Measurements from ENCODE around the gene HMCN1. TPM values are rescaled to one million over a fixed set of nuclear protein-coding genes. Genes with fewer than 3 reads are reported as not detected.

The HMCN1 gene
- total RNA-seq, 1 donor from 2014 or later = 1.6 TPM

GRCh38 chr1:185926588-185926987 lies 192.4 kb downstream of the HMCN1 start:
- DNase-seq (ENCODE audit: low read depth) = no peak
- no peak for TF ChIP-seq CTCF (conservative IDR thresholded peaks at IDR 0.05; ENCODE audit: low read depth, low read length)
- H3K4me3 ChIP-seq (ENCODE audit: low read depth, low read length) = no peak overlapping the region

- no peak overlapping the region for H3K4me3 ChIP-seq (ENCODE audit: low read depth, low read length)
- no peak for DNase-seq (ENCODE audit: low read depth)
- TF ChIP-seq CTCF (conservative IDR thresholded peaks at IDR 0.05; ENCODE audit: low read depth, low read length) = no peak
These were observed 195.6 kb downstream of the HMCN1 start for GRCh38 chr1:185929776-185930175.

- no peak for DNase-seq (ENCODE audit: low read depth)
- H3K4me3 ChIP-seq (ENCODE audit: low read depth, low read length) = no peak overlapping the region
- no peak for TF ChIP-seq CTCF (conservative IDR thresholded peaks at IDR 0.05; ENCODE audit: low read depth, low read length)
These were observed 197.2 kb downstream of the HMCN1 start for GRCh38 chr1:185931438-185931837.

GRCh38 chr1:185933580-185933979 lies 199.4 kb downstream of the HMCN1 start:
- no peak for TF ChIP-seq CTCF (conservative IDR thresholded peaks at IDR 0.05; ENCODE audit: low read depth, low read length)
- DNase-seq (ENCODE audit: low read depth) = no peak
- H3K4me3 ChIP-seq (ENCODE audit: low read depth, low read length) = no peak overlapping the region

- peak; percentile 64 for DNase-seq (ENCODE audit: low read depth)
- TF ChIP-seq CTCF (conservative IDR thresholded peaks at IDR 0.05; ENCODE audit: low read depth, low read length) = no peak
- H3K4me3 ChIP-seq (ENCODE audit: low read depth, low read length) = peak overlapping the region; percentile 19
These were observed 200.4 kb downstream of the HMCN1 start for GRCh38 chr1:185934476-185935189.

GRCh38 chr1:185935360-185935759 lies 201.2 kb downstream of the HMCN1 start:
- TF ChIP-seq CTCF (conservative IDR thresholded peaks at IDR 0.05; ENCODE audit: low read depth, low read length) = no peak
- H3K4me3 ChIP-seq (ENCODE audit: low read depth, low read length) = no peak overlapping the region
- no peak for DNase-seq (ENCODE audit: low read depth)

- no peak overlapping the region for H3K4me3 ChIP-seq (ENCODE audit: low read depth, low read length)
- TF ChIP-seq CTCF (conservative IDR thresholded peaks at IDR 0.05; ENCODE audit: low read depth, low read length) = no peak
- DNase-seq (ENCODE audit: low read depth) = no peak
These were observed 202.4 kb downstream of the HMCN1 start for GRCh38 chr1:185936641-185937040.

Measured in epithelial cell of proximal tubule (primary cell).